ENCODE results near the gene CDHR2. TPM values are rescaled to one million over a fixed set of nuclear protein-coding genes. Genes with fewer than 3 reads are reported as not detected.
"Not testable (repeated sequence)": the region's sequence is repeated elsewhere in the genome, so short reads cannot be mapped to it uniquely, and the experiment has no call there.

The CDHR2 gene
- total RNA-seq, 2 donors from 2014 or later, result 0.33 to 0.40 TPM

DNA sequence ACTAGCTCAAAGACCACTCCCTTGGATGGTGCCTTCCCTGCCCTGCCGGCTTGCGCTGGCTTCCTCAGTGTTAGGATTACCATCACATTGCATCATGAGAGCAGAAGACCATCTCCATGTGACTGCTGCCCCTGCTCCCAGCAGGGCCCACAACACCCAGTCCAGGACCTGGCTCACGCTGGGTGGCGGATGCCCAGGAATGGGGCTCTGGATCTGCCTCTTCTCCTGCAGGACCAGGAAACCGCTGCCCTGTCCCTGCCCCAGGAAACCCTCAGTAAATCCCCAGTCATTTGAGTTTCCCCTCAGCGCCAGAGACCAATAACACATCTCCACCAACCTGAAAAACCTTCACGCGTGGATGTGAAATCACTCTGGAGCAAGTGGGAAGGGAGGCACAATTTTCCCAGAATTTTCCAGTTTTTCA lies 8.7 kb upstream of the CDHR2 start:
- Mint-ChIP-seq H3K4me3 (peak overlapping the region; percentile 88), H3K36me3 (no peaks in the 10 kb centered on the region), H3K27me3 (no peaks in the 10 kb centered on the region), H3K9me3 (no peaks in the 10 kb centered on the region), H3K4me1 (ENCODE audit: low read depth in 2 of 2) (peaks cover 47 to 53% of the 10 kb centered on the region in 2 donors), H3K27ac (peak overlapping the region; percentile 91)
- ATAC-seq (no peak), DNase-seq (ENCODE audit: low spot score) (no peak)

- Mint-ChIP-seq H3K4me3 (peak overlapping the region; percentile 88), H3K9me3 (no peaks in the 10 kb centered on the region), H3K27me3 (no peaks in the 10 kb centered on the region), H3K27ac (peak overlapping the region; percentile 91), H3K36me3 (no peaks in the 10 kb centered on the region), H3K4me1 (ENCODE audit: low read depth in 2 of 2) (peaks cover 43 to 48% of the 10 kb centered on the region in 2 donors)
- ATAC-seq (no peak), DNase-seq (ENCODE audit: low spot score) (no peak)
Observed at GRCh38 chr5:176540956-176541337, 8.2 kb upstream of the CDHR2 start.

DNA sequence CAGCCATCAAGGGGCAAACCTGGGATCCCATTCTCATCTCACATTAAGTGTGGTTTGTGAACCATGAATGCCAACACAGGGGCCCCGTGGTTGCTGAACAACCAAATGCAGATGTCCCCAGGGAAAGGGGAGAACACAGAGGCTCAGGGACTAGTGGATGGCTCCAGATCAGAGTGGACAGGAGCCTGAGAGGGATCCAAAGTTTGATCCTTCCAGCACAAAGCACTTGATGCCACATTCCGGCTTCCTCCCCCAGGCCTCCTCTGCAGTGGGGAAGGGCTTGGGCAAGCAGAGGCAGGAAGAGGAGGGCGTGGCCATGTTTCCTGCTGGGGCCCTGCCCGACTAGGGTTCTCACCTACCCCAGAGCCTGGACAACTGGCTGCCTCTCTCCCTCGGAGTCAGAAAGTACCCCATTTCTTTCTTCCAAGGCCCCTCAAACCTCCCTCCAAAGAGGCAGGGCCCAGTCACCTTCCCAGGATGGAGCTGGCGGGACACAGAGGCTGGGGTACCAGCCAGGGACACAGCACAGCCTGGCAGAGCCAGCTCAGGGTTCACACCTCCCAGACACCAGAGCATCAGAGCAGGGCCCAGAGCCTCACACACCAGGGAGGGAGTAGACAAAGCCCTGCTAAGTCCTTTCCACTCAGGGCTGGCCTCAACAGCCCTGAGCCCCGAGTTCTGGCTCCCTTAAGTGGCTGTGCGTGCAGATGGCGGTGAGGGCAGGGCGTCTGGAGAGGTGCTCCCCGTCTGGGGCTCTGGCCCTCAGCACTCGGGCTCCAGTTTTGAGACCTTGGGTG lies 7.6 kb upstream of the CDHR2 start:
- Mint-ChIP-seq H3K9me3 (no peaks in the 10 kb centered on the region), H3K4me1 (ENCODE audit: low read depth in 2 of 2) (peaks cover 45 to 46% of the 10 kb centered on the region in 2 donors), H3K4me3 (peak overlapping the region; percentile 88), H3K27ac (peak overlapping the region; percentile 91), H3K36me3 (no peaks in the 10 kb centered on the region), H3K27me3 (no peaks in the 10 kb centered on the region)
- ATAC-seq (no peak), DNase-seq (ENCODE audit: low spot score) (peak; percentile 82)

DNA sequence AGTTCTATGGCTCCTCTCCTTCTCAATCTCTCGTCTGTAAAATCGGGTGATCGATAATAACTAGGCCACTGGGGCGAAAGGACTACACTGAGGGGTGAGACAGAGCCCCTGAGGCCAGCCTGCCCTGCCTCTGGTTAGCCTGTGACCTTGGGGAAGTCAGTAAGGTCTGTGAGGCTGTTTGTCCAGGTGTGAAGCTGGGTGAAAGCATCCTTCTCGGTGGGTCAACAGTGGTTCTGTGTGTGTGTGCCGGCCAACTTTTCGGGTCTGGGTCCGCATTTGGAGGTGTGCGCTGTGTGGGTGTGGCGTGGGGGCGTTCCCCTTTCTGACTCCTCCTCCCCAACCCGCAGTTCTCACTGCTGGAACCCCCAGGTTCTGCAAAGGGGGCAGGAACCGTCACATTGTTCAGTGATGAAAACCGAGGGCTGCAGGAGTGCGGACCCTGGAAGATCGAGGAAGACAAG lies 7.0 kb upstream of the CDHR2 start:
- H3K4me1 Mint-ChIP-seq (ENCODE audit: low read depth in 2 of 2), result peaks cover 45 to 46% of the 10 kb centered on the region in 2 donors
- no peaks in the 10 kb centered on the region for H3K36me3 Mint-ChIP-seq
- DNase-seq (ENCODE audit: low spot score) (peak; percentile 60), ATAC-seq (no peak)
- H3K27me3 Mint-ChIP-seq, result no peaks in the 10 kb centered on the region
- no peaks in the 10 kb centered on the region for H3K9me3 Mint-ChIP-seq
- H3K27ac Mint-ChIP-seq, result peak overlapping the region; percentile 91
- H3K4me3 Mint-ChIP-seq, result peak overlapping the region; percentile 88

DNA sequence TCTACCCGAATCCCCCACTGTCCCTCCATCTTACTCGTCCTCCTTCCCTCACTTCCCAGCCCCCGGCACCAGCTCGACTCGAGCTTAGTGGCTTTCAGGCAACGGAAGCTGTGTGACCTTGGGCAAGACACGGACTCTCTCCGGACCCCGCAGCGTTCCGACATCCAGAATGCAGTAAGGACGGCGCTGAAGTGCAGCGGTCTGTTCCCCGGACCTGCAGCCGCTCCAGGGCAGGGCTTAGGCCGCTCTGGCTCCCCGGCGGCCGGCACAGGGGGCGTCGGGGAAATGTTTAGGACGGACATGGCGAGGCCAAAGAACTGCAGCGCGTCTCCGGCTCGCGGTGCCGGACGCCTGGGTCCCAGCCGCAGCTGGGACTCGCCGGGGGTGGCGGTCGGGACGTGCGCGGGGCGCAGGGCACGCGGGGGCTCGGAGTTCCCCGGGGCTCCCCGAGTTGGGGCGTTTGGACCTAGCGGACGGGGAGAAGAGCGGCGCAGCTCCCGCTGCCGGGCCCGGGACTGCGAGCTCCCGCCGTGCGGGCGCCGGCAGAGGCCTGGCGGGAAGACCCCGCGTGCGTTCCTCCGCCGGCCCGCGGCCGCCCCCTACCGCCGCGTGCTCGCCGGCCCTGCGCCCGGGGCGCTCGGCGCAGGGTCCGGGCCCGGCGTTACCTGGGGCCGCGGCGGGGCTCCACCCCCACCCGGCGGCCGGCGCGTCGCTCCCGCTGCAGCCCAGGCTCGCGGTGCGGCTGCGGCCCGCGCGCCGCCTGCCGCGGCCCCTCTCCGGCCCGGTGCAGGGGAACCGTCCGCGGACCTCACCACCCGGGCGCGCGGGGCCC lies 6.3 kb upstream of the CDHR2 start:
- DNase-seq (ENCODE audit: low spot score), result peak; percentile 61
- no peaks in the 10 kb centered on the region for H3K36me3 Mint-ChIP-seq
- H3K27me3 Mint-ChIP-seq, result no peaks in the 10 kb centered on the region
- ATAC-seq, result peak; percentile 71
- H3K4me3 Mint-ChIP-seq, result peak overlapping the region; percentile 88
- H3K4me1 Mint-ChIP-seq (ENCODE audit: low read depth in 2 of 2), result peaks cover 50% of the 10 kb centered on the region in 2 donors
- peak overlapping the region; percentile 91 for H3K27ac Mint-ChIP-seq
- no peaks in the 10 kb centered on the region for H3K9me3 Mint-ChIP-seq

- Mint-ChIP-seq H3K27me3 (no peaks in the 10 kb centered on the region), H3K27ac (peak overlapping the region; percentile 50 to 84), H3K36me3 (no peaks in the 10 kb centered on the region), H3K4me1 (ENCODE audit: low read depth in 2 of 2) (peaks cover 44 to 45% of the 10 kb centered on the region in 2 donors), H3K9me3 (no peaks in the 10 kb centered on the region), H3K4me3 (peak overlapping the region; percentile 92)
- ATAC-seq, result peak; percentile 84 to 86
- peak; percentile 76 for DNase-seq (ENCODE audit: low spot score)
Observed at GRCh38 chr5:176543428-176544182, 5.5 kb upstream of the CDHR2 start.

DNA sequence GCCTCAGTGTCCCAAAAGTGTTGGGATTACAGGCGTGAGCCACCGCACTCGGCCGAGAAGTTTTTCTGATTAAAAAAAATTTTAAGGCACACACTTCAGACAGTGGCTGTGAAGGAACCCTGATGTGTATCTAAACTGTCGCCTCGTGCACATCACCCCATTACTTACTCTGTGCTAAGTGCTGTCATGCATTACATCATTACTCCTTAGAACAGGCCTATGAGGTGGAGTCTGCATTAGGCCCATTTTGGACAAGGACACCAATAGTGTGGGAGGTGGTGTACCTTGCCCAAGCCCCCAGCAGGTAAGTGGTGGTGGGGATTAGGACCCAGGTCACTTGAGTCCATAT lies 3.8 kb upstream of the CDHR2 start:
- Mint-ChIP-seq H3K9me3 (no peaks in the 10 kb centered on the region), H3K4me1 (ENCODE audit: low read depth in 2 of 2) (peaks cover 34 to 38% of the 10 kb centered on the region in 2 donors), H3K4me3 (peak overlapping the region; percentile 92), H3K27ac (no peak overlapping the region), H3K27me3 (no peaks in the 10 kb centered on the region), H3K36me3 (no peaks in the 10 kb centered on the region)
- peak; percentile 22 for DNase-seq (ENCODE audit: low spot score)
- no peak for ATAC-seq

DNA sequence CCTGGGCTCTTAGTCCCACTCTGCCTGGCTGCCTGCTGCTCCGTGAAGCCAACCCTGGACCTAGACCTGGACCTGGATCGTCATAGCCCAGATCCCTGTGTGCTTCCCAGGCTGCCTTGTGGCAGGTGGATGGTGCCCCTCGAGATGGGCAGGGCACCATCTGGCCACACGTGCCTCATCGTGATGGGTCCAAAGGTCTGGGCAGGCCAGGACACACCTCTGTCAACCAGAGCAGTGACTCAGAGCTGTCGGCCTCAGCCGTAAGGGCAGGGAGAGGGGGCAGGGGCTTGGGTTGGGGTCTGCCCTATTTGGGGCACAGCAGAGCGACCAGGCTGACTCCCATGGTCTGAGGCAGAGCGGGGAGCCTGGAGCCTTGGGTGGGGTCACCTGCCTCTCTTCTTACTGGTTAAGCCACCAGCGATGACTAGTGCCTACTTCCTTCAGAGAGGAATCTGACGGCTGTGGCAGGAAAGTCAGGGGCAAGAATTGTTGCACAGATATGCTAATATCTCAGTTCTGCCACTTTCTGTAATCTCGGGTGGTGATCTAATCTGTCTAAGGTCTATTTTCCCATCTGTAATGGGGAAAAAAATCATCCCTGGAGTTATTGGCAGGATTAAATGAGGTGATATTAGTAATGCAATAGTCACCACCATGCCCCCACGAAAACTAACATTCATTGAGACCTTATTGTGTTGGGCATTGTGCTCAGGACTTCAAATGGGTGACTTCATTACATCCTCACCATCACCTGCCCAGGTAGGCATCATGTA lies 3.2 kb upstream of the CDHR2 start:
- ATAC-seq (no peak), DNase-seq (ENCODE audit: low spot score) (no peak)
- Mint-ChIP-seq H3K27ac (no peak overlapping the region), H3K9me3 (no peaks in the 10 kb centered on the region), H3K36me3 (no peaks in the 10 kb centered on the region), H3K4me3 (no peak overlapping the region), H3K27me3 (no peaks in the 10 kb centered on the region), H3K4me1 (ENCODE audit: low read depth in 2 of 2) (peaks cover 28 to 38% of the 10 kb centered on the region in 2 donors)

GRCh38 chr5:176547802-176548201 lies 1.3 kb upstream of the CDHR2 start:
- Mint-ChIP-seq H3K27ac (peak overlapping the region; percentile 77 to 85), H3K9me3 (no peaks in the 10 kb centered on the region), H3K36me3 (no peaks in the 10 kb centered on the region), H3K27me3 (no peaks in the 10 kb centered on the region), H3K4me3 (peak overlapping the region; percentile 14), H3K4me1 (ENCODE audit: low read depth in 2 of 2) (peaks cover 11 to 23% of the 10 kb centered on the region in 2 donors)
- no peak for DNase-seq (ENCODE audit: low spot score)
- peak; percentile 32 to 40 for ATAC-seq

DNA sequence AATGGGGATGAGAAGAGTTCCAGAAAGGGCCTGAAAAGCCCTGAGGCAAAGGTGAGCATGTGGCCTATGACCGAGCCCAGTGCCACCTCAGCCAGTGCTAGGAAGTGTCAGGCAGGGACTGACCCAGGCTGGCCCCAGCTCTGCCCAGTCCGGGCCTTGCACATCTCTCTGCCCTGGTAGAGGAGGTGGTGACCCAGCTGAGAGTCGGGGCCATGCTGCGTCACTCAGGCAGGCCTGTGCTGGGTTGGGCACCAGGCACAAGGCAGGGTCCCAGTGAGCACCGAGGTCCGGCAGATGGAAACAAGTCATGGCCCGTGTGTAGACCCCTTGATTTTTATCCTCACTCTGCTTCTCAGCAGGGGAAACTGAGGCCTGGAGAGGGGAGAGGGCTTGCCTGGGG lies 729 bp downstream of the CDHR2 start:
- ATAC-seq (no peak), DNase-seq (ENCODE audit: low spot score) (no peak)
- Mint-ChIP-seq H3K4me3 (no peak overlapping the region), H3K27ac (no peak overlapping the region), H3K36me3 (no peaks in the 10 kb centered on the region), H3K27me3 (no peaks in the 10 kb centered on the region), H3K4me1 (ENCODE audit: low read depth in 2 of 2) (peaks cover 6 to 18% of the 10 kb centered on the region in 2 donors), H3K9me3 (no peaks in the 10 kb centered on the region)

GRCh38 chr5:176550275-176550831 lies 1.2 kb downstream of the CDHR2 start:
- H3K4me1 Mint-ChIP-seq (ENCODE audit: low read depth in 2 of 2), result peaks cover 6 to 18% of the 10 kb centered on the region in 2 donors
- H3K27me3 Mint-ChIP-seq, result no peaks in the 10 kb centered on the region
- no peak for ATAC-seq
- no peak overlapping the region for H3K27ac Mint-ChIP-seq
- H3K36me3 Mint-ChIP-seq, result no peaks in the 10 kb centered on the region
- peak; percentile 25 for DNase-seq (ENCODE audit: low spot score)
- no peaks in the 10 kb centered on the region for H3K9me3 Mint-ChIP-seq
- peak overlapping the region; percentile 49 for H3K4me3 Mint-ChIP-seq

DNA sequence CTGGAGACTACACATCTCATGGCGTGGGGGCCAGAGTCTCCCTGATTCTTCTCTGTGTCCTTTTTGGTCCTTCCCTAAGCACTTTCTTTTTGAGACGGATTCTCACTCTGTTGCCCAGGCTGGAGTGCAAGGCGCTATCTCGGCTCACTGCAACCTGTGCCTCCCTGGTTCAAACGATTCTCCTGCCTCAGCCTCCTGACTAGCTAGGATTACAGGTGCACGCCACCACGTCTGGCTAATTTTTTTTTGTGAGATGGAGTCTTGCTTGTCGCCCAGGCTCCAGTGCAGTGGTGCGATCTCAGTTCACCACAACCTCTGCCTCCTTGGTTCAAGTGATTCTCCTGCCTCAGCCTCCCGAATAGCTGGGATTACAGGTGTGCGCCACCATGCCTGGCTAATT lies 1.8 kb downstream of the CDHR2 start:
- not testable (repeated sequence) for H3K36me3 Mint-ChIP-seq; DNase-seq (ENCODE audit: low spot score); H3K9me3 Mint-ChIP-seq; H3K27ac Mint-ChIP-seq; ATAC-seq; H3K27me3 Mint-ChIP-seq
- Mint-ChIP-seq H3K4me1 (ENCODE audit: low read depth in 2 of 2) (peaks cover 8 to 20% of the 10 kb centered on the region in 2 donors), H3K4me3 (peak overlapping the region; percentile 49)
